ENCODE data around the gene TPX2. TPM values are rescaled to one million over a fixed set of nuclear protein-coding genes. Genes with fewer than 3 reads are reported as not detected.

The TPX2 gene
- polyA plus RNA-seq, 1 donor from 2014 or later, result 0.49 TPM

DNA sequence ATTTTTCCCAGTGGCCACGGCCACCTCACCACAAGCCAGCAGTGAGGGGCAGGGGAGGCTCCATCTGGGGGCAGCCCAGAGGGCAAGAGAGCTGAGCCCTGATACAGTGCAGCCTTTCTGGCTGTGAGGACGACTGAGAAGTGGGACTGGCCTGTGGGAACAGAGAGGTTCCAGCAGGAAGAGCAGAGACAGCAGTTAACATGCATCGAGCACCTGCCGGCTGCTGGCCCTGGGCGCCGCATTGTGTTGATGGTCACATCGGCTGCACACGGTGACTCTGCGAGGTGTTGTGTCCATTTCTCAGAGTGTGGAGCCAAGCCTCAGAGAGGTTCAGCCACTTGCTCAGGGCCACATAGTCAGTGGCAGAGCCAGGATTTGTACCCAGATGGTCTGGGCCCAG lies 96.5 kb downstream of the TPX2 start:
- Mint-ChIP-seq H3K27ac (no peak overlapping the region), H3K27me3 (peaks cover 3% of the 10 kb centered on the region), H3K9me3 (no peaks in the 10 kb centered on the region), H3K4me3 (peak overlapping the region in 1 of 4 donors; percentile 88), H3K4me1 (peaks cover 0 to 12% (median 8%) of the 10 kb centered on the region in 3 donors), H3K36me3 (peaks cover 2% of the 10 kb centered on the region)

DNA sequence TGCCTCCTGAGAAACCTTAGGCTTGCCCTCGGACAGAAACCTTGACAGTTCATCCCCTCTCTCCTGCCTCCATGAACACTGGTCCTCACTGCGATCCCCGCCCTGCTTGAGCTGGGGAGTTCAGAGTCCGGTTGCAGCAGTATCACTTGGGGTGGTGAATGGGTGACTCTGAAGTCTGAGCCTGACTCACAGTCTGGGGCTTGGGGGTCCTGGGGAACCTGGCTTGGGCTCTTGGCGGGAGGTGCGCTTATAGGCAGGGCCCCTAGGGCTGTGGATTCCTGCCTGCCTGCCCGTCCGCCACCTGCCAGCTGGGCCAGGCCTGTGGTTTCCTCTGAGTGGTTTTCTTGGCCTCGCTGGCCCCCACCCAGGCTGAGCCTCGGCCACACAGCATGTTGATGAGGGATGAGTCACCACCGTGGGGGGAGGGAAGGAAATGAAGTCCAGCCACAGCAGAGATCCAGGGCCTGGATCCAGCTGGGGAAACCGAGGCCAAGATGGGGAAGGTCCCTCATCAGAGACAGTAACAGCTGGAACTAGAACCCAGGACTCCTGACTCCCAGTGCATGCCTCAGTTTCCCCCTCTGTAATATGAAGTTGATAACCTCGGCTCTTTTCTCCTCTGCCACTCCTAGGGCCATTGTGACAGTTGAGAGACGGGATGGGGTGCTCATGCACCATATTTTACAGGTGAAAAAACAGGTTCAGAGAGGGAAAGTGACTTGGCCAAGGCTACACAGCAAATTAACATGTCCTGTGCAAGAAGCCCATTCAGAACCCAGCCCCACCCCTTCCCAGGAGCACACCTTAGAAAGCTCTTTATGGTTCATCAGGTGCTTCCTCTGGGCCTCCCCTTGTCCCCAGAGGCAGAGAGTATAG lies 97.1 kb downstream of the TPX2 start:
- Mint-ChIP-seq H3K36me3 (peaks cover 2% of the 10 kb centered on the region), H3K27ac (no peak overlapping the region), H3K9me3 (no peaks in the 10 kb centered on the region), H3K4me3 (peak overlapping the region in 1 of 4 donors; percentile 88), H3K27me3 (peaks cover 3% of the 10 kb centered on the region), H3K4me1 (peaks cover 0 to 12% (median 8%) of the 10 kb centered on the region in 3 donors)

DNA sequence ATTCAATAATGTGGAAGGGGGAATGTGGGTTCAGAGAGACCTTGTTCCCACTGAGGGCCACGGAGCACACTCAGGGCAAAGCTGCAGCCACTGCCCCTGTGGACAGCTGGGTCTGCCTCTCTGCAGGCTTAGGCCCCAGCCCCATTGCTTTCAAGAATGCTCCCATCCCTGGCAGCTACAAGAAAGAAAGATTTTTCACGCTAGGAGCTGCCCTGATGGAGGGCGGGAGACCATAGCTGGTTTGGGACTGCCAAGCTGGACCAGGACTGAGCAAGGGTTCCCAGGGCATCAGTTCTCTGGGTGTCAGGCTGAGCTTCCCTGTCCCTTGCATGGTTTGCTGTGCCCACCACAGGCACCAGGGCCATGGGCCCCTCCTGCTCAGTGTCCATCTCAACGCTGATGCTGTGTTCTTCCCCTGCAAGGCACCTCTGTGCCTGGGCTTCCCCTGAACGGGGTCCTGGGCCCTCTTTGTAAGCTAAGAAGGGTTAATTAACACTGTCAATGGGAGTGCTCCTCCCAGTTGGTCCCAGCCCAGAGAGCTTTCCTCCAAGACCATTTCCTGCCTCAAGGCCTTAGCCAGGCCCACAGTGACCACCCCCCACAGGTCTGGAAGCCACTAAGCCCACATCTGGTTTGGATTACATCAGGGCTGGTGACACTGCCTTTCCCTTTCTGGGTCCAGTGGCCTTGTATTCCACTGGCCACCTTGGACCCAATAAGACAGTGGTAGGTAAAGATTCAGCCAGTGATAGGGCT lies 97.9 kb downstream of the TPX2 start:
- Mint-ChIP-seq H3K27me3 (peaks cover 3% of the 10 kb centered on the region), H3K4me1 (peaks cover 0 to 12% (median 8%) of the 10 kb centered on the region in 3 donors), H3K9me3 (no peaks in the 10 kb centered on the region), H3K27ac (no peak overlapping the region), H3K36me3 (peaks cover 2% of the 10 kb centered on the region), H3K4me3 (no peak overlapping the region)

GRCh38 chr20:31837896-31838397 lies 98.9 kb downstream of the TPX2 start:
- peaks cover 0 to 14% (median 9%) of the 10 kb centered on the region in 3 donors for H3K4me1 Mint-ChIP-seq
- no peaks in the 10 kb centered on the region for H3K9me3 Mint-ChIP-seq
- H3K36me3 Mint-ChIP-seq, result peaks cover 3% of the 10 kb centered on the region
- no peak overlapping the region for H3K4me3 Mint-ChIP-seq
- peaks cover 3% of the 10 kb centered on the region for H3K27me3 Mint-ChIP-seq
- no peak overlapping the region for H3K27ac Mint-ChIP-seq

DNA sequence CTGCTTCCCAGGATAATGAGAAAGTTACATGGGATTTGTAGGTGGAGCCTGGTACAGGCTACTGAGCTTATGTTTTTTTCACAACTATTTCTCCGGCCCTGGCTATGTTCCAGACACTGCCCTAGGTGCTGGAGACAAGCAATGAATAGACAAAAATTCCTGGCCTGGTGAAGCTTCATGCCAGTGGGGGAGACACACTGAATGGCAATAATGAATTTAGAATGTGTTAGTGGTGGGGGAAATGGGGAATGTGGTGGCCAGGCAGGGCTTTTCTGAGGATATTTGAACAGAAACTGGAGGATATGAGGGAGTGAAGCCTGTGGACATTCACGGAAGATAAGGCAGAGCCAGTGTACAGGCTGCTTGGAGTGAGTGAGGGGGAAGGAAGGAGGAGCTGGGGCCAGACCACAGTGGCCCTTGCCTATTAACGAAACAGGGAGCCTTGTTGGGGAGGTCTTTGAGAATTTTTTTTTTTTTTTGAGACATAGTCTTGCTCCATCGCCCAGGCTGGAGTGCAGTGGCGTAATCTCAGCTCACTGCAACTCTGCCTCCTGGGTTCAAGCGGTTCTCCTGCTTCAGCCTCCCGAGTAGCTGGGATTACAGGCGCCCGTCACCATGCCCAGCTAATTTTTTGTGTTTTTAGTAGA lies 99.7 kb downstream of the TPX2 start:
- H3K27ac Mint-ChIP-seq, result no peak overlapping the region
- H3K36me3 Mint-ChIP-seq, result peaks cover 1% of the 10 kb centered on the region
- H3K4me3 Mint-ChIP-seq, result no peak overlapping the region
- peaks cover 0 to 11% (median 11%) of the 10 kb centered on the region in 3 donors for H3K4me1 Mint-ChIP-seq
- H3K27me3 Mint-ChIP-seq, result peaks cover 3% of the 10 kb centered on the region
- H3K9me3 Mint-ChIP-seq, result no peaks in the 10 kb centered on the region

DNA sequence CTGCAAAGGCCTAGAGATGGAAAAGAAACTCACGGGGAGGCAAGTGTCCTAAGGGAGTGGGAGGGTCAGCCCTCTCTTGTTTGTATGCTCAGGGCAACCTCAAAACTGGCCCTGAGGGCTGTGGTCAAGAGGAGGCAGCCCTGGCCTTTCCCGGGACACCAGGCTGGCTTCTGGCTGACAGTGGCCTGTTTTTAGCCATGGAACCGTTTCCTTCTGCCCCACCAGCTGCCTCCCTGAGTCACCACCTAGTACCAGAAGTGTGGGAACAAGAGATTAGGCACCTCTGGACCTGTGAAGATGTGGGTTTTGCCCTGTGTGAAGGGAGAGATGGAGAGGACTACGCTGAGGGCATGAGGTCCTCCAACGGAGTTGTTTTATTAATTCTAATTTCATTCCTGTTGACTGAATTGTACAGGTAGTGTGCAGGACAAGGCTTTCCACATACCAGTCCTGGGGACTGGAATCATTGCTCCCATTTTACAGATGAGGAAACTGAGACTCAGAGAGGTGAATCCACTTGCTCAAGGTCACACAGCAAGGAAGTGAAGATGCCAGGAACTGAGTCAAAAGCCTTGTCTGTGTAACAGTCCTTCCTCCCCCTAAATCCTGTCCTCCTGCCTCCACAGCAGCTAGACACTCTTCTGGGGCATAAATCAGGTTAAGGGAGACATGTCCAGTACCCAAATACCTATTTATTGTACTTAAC lies 100.8 kb downstream of the TPX2 start:
- H3K27me3 Mint-ChIP-seq, result peaks cover 3% of the 10 kb centered on the region
- no peak overlapping the region for H3K4me3 Mint-ChIP-seq
- H3K36me3 Mint-ChIP-seq, result peaks cover 1% of the 10 kb centered on the region
- no peak overlapping the region for H3K27ac Mint-ChIP-seq
- H3K4me1 Mint-ChIP-seq, result peaks cover 0 to 11% (median 11%) of the 10 kb centered on the region in 3 donors
- no peaks in the 10 kb centered on the region for H3K9me3 Mint-ChIP-seq

GRCh38 chr20:31840906-31841816 lies 102.1 kb downstream of the TPX2 start:
- Mint-ChIP-seq H3K36me3 (peaks cover 1% of the 10 kb centered on the region), H3K9me3 (no peaks in the 10 kb centered on the region), H3K27me3 (peaks cover 3% of the 10 kb centered on the region), H3K4me1 (peaks cover 0 to 7% (median 6%) of the 10 kb centered on the region in 3 donors), H3K4me3 (no peak overlapping the region), H3K27ac (no peak overlapping the region)

- Mint-ChIP-seq H3K4me1 (peaks cover 0 to 3% (median 2%) of the 10 kb centered on the region in 3 donors), H3K9me3 (no peaks in the 10 kb centered on the region), H3K27me3 (no peaks in the 10 kb centered on the region), H3K4me3 (peak overlapping the region in 1 of 4 donors; percentile 21), H3K36me3 (peaks cover 1% of the 10 kb centered on the region), H3K27ac (no peak overlapping the region)
These were observed 102.8 kb downstream of the TPX2 start for GRCh38 chr20:31841928-31842327.

- Mint-ChIP-seq H3K4me1 (peaks cover 0 to 3% (median 2%) of the 10 kb centered on the region in 3 donors), H3K27ac (no peak overlapping the region), H3K36me3 (peaks cover 1% of the 10 kb centered on the region), H3K4me3 (no peak overlapping the region), H3K9me3 (no peaks in the 10 kb centered on the region), H3K27me3 (no peaks in the 10 kb centered on the region)
These were observed 103.5 kb downstream of the TPX2 start for GRCh38 chr20:31842471-31843157.

GRCh38 chr20:31843288-31843687 lies 104.2 kb downstream of the TPX2 start:
- no peak overlapping the region for H3K4me3 Mint-ChIP-seq
- H3K27me3 Mint-ChIP-seq, result no peaks in the 10 kb centered on the region
- no peaks in the 10 kb centered on the region for H3K9me3 Mint-ChIP-seq
- peaks cover 0 to 3% (median 2%) of the 10 kb centered on the region in 3 donors for H3K4me1 Mint-ChIP-seq
- peaks cover 1% of the 10 kb centered on the region for H3K36me3 Mint-ChIP-seq
- no peak overlapping the region for H3K27ac Mint-ChIP-seq

DNA sequence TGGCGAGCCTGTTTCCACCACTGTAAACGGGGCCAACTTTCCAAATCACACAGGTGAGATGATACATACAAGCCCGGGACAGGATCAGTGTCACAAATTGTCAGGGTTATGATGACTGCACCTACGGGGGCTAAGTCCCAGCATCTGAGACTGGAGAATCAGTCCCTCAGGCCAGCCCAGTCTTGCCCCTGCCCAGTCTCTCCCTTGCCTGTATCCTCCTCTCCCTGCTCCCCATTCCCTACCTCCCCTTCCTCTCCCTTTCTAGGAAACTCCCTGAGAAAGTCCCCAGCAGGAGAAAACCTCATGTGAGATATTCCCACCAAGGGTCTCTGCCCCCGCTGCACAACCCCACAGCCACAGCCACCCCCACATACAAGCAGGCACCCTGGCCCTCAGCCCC lies 104.8 kb downstream of the TPX2 start:
- Mint-ChIP-seq H3K36me3 (peaks cover 1% of the 10 kb centered on the region), H3K4me3 (no peak overlapping the region), H3K9me3 (no peaks in the 10 kb centered on the region), H3K27ac (no peak overlapping the region), H3K4me1 (peaks cover 0 to 3% (median 2%) of the 10 kb centered on the region in 3 donors), H3K27me3 (no peaks in the 10 kb centered on the region)

GRCh38 chr20:31844737-31845299 lies 105.7 kb downstream of the TPX2 start:
- no peak overlapping the region for H3K4me3 Mint-ChIP-seq
- peaks cover 0 to 3% (median 2%) of the 10 kb centered on the region in 3 donors for H3K4me1 Mint-ChIP-seq
- H3K9me3 Mint-ChIP-seq, result no peaks in the 10 kb centered on the region
- H3K27me3 Mint-ChIP-seq, result no peaks in the 10 kb centered on the region
- H3K27ac Mint-ChIP-seq, result no peak overlapping the region
- peaks cover 1% of the 10 kb centered on the region for H3K36me3 Mint-ChIP-seq
